GM12873 (cell line): ENCODE results near the gene SERPINA12.

Experiments used
- TF ChIP-seq, protein P1 (sequence below): IDR thresholded peaks from 2 replicates; pipeline ENCODE4 v1.5.1; 2012; ENCODE audit warnings: low read depth, mild to moderate bottlenecking, moderate library complexity, low read length, control low read depth; ENCODE audit not compliant: insufficient read depth; ENCODE audit errors: missing control alignments

Gene SERPINA12, protein sequence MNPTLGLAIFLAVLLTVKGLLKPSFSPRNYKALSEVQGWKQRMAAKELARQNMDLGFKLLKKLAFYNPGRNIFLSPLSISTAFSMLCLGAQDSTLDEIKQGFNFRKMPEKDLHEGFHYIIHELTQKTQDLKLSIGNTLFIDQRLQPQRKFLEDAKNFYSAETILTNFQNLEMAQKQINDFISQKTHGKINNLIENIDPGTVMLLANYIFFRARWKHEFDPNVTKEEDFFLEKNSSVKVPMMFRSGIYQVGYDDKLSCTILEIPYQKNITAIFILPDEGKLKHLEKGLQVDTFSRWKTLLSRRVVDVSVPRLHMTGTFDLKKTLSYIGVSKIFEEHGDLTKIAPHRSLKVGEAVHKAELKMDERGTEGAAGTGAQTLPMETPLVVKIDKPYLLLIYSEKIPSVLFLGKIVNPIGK

DNA sequence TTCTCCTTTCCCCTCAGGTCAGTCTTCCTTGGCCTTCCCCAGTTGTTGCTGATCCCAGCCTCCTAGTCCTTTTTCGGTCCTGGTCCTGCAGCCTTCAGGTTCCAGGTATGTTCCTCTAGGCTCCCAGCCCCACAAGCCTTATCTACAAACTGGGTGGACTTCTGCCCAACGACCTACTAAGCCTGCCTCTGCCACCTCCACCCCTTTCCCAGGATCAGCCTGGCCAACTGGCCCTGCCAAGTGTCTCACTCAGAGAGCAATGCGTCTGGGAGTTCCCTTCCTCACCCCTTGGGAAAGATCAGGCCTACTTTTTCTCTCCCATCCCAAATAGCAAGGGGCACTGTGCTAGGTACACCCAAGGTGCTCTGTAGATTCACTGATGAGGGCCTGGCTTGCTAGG is at the start of gene SERPINA12:
Gene SERPINA12, minus strand, starts transcription at position 114 of the 400 bp plus-strand sequence. CDS start 11,072 bp downstream, outside the sequence.
- TF ChIP-seq, protein P1, sequence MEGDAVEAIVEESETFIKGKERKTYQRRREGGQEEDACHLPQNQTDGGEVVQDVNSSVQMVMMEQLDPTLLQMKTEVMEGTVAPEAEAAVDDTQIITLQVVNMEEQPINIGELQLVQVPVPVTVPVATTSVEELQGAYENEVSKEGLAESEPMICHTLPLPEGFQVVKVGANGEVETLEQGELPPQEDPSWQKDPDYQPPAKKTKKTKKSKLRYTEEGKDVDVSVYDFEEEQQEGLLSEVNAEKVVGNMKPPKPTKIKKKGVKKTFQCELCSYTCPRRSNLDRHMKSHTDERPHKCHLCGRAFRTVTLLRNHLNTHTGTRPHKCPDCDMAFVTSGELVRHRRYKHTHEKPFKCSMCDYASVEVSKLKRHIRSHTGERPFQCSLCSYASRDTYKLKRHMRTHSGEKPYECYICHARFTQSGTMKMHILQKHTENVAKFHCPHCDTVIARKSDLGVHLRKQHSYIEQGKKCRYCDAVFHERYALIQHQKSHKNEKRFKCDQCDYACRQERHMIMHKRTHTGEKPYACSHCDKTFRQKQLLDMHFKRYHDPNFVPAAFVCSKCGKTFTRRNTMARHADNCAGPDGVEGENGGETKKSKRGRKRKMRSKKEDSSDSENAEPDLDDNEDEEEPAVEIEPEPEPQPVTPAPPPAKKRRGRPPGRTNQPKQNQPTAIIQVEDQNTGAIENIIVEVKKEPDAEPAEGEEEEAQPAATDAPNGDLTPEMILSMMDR: no peak

DNA sequence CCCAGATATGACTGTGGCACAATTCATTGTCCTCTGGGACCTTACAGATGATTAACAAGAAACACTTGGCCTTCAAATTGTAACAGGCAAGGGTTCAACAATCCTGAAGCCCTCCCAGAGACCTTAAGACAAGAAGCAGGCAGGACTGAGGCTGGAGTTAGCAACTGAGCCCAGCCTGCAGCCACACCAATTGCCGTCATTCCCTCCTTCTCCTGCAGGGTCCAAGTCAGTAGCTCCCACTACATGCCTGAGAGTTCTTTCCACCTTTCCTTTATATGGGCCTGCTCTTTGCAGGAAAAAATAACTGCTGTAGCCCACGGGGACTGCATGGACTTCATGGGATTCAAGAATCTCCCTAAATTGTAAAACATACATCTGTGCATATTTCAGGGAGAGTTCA is 49.6 kb upstream of the SERPINA12 start:
- TF ChIP-seq, protein P1: no peak

DNA sequence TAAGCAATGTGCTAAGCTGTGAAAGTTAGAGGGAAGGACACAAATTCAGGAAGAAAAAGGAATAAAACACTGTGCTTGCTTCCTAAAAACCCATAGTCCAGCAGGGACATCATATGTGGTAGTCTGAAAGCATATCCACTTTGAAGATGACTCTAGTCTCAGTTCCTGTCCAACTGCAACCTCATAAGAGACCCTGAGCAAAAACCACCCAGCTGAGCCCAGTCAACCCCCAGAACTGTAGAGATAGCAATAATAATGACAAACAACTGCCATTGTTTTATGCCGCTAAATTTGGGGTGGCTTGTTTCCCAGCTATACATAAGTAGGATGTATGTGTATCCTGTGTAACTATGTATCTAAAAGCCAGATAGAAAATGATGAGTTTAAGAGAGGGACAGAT is 48.1 kb upstream of the SERPINA12 start:
- TF ChIP-seq, protein P1: no peak

DNA sequence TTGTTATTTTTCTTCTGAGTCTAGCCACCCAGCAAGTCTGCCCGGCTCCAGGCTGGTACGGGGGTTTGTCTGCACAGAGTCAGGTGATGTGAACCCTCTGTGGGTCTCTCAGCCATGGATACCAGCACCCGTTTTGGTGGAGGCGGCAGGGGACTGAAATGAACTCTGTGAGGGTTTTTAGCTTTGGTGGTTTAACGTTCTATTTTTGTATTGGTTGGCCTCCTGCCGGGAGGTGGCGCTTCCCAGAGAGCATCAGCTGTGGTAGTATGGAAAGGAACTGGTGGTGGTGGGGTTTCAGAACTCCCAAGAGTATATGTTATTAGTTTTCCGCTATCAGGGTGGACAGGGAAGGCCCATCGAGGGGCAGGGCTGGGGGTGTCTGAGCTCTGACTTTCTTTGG is 46.7 kb upstream of the SERPINA12 start:
- TF ChIP-seq, protein P1: no peak

DNA sequence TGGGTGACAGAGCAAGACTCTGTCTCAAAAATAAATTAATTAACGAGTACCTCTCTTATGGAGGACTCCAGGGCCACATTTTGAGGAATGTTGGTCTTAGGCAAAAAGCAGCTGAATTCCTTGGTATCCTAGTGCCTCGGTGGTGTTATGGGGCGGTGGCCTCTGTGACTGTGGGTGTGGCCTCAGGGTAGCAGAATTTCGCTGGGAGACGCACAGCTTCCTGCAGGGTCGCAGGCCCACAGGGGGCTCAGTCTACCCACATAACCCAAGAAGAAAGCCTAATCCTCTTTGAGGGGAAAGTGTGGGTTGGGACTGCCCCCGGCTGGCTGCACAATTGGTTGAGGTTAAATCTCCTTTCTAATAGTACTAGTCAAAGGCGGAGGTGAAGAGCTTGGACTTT is 40.8 kb upstream of the SERPINA12 start:
- TF ChIP-seq, protein P1: no peak

DNA sequence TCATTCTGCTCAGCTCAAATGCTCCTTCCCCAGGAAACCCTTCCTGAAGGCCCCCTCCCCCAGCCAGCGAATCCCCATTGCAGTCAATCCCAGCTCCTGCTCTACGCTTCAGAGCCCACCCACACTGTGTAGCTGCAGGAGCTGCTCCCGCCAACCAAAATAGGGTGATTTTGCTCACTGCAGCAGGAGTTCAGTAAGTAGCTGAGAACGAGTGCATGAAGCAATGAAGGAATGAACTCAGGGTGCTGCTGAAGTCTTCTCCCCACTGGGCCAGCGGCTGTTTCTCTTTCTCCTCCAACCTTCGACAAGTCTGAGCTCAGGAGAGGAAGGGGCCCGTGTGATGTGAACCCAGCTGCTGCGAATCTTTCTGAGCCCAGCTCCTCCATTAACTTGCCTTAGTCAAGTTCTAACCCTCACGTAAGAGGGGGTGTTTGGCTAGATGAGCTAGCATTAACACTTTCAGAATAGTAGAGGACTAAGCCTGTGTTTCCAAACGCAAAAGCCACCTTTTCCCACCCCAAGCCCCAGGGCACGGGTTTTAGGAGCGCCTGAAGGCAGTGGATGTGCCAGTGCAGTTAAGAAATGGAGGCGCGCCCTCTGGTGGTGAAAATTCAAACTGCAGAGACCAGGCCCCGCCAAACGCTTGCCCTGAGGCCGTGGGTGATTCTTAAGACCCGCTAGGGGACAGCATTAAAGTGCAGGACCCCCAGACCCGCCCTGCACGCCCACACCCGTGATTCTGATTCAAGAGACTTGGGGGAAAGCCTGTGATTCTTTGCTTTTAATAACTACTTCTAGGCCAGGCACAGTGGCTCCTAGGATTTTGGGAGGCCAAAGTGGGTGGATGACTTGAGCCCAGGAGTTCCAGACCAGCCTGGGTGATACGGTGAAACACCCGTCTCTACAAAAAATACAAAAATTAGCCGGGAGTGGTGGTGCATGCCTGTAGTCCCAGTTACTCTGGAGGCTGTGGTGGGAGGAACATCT is 40.0 kb upstream of the SERPINA12 start:
- TF ChIP-seq, protein P1: peak; percentile 86
